HepG2 (cell line): Measurements from ENCODE around the gene IRS4. TPM values are rescaled to one million over a fixed set of nuclear protein-coding genes. Genes with fewer than 3 reads are reported as not detected.
A peak's percentile ranks its signal among the peaks of the same experiment; 100 is the strongest.

ENCODE experiments used
- ATAC-seq: fragments of 200-7000 bp; cut with Tn5 transposase; 3 replicates; pipeline ENCODE4 v1.9.1; 2020; ENCODE audit warnings: mild to moderate bottlenecking, moderate library complexity
- BruUV-seq: library from RNA; stranded (reverse); fragments of 400-500 nt; replicated peaks from 2 replicates; lab custom pipeline; 2021; lab: Mats Ljungman, UMichigan
- CTCF ChIA-PET: fragments of 300-600 bp; formaldehyde crosslinking; extraction: SDS; loops from one replicate; lab custom pipeline; 2021; ENCODE audit warnings: low total read pairs, inconsistent platforms, low intra/inter-chr PET ratio; lab: Yijun Ruan, JAX
- POLR2A ChIA-PET: fragments of 350-600 bp; sonication (Branson Sonifier 250); formaldehyde crosslinking; loops from one replicate; lab custom pipeline; 2020; ENCODE audit warnings: antibody characterized with exemption, inconsistent platforms; lab: Yijun Ruan, JAX
- DNase-seq: peaks from one replicate; pipeline ENCODE4 v3.0.0-alpha.2; 2015; ENCODE audit warnings: low spot score
- FAIRE-seq: peaks from 3 replicates; lab custom pipeline; 2011; peaks lifted over from hg19 to GRCh38; lab: Jason Lieb, UNC
- H2AFZ ChIP-seq: one replicate; pipeline ENCODE4 v1.6.1; 2011; ENCODE audit warnings: low read length, inconsistent platforms
- H3K27ac ChIP-seq: fragments of 300-600 bp; 3 replicates; pipeline ENCODE4 v1.8.0; 2011; ENCODE audit warnings: mixed run types, mild to moderate bottlenecking, mixed read lengths, low read length, inconsistent platforms; ENCODE audit not compliant: insufficient read depth; ENCODE audit errors: extremely low read length
- H3K27me3 ChIP-seq, 2 experiments: fragments of 200-600 bp in 1 of 2; 2 replicates in 1 of 2; 3 replicates in 1 of 2; pipeline versions ENCODE4 v1.6.0 to v1.8.0; 2011; ENCODE audit warnings: low read length in 2 of 2, mild to moderate bottlenecking in 2 of 2, moderate library complexity in 2 of 2, inconsistent platforms in 1 of 2; ENCODE audit not compliant: insufficient read depth in 2 of 2, control insufficient read depth in 1 of 2
- H3K36me3 ChIP-seq, 2 experiments: fragments of 200-600 bp in 1 of 2; replicated peaks in 1 of 2; 2 replicates in 1 of 2; 3 replicates in 1 of 2; pipeline versions ENCODE4 v1.5.1 to v1.8.0; 2011; ENCODE audit warnings: low read length in 2 of 2, inconsistent platforms in 1 of 2; ENCODE audit not compliant: insufficient read depth in 2 of 2, control insufficient read depth in 1 of 2
- H3K4me1 ChIP-seq: 2 replicates; pipeline ENCODE4 v1.5.1; 2012; ENCODE audit warnings: low read length, inconsistent platforms; ENCODE audit not compliant: insufficient read depth
- H3K4me2 ChIP-seq: 2 replicates; pipeline ENCODE4 v1.6.0; 2011; ENCODE audit warnings: low read depth, low read length, inconsistent platforms
- H3K4me3 ChIP-seq, 3 experiments: fragments of 200-600 bp in 1 of 3; sonication (generic), shearing (Covaris generic) in 1 of 3; replicated peaks in 1 of 3; 2 replicates each; pipeline ENCODE4 v1.5.1; 2011 to 2016; ENCODE audit warnings: low read length in 3 of 3, inconsistent platforms in 2 of 3, low read depth in 2 of 3, mild to moderate bottlenecking in 2 of 3, control low read depth in 1 of 3, mixed read lengths in 1 of 3; ENCODE audit not compliant: insufficient read depth in 1 of 3
- H3K79me2 ChIP-seq: one replicate; pipeline ENCODE4 v1.6.1; 2011; ENCODE audit warnings: low read length, inconsistent platforms; ENCODE audit not compliant: insufficient read depth
- H3K9ac ChIP-seq: 2 replicates; pipeline ENCODE4 v1.6.0; 2011; ENCODE audit warnings: mild to moderate bottlenecking, low read depth, low read length, inconsistent platforms; ENCODE audit not compliant: insufficient read depth
- H3K9me3 ChIP-seq: 2 replicates; pipeline ENCODE4 v1.5.1; 2012; ENCODE audit warnings: mild to moderate bottlenecking, low read length
- H4K20me1 ChIP-seq: 2 replicates; pipeline ENCODE4 v1.6.0; 2011; ENCODE audit warnings: inconsistent platforms, mild to moderate bottlenecking, low read length, moderate library complexity; ENCODE audit not compliant: insufficient read depth
- ATF4 ChIP-seq, 2 experiments: fragments of 450-650 bp in 1 of 2; sonication (generic) in 1 of 2; formaldehyde crosslinking; IDR thresholded peaks; 2 replicates each; pipeline versions ENCODE4 v1.5.0 to v1.8.0; 2020 to 2022; ENCODE audit warnings: mild to moderate bottlenecking in 1 of 2, missing genetic modification reagents in 1 of 2
- CENPT ChIP-seq: sonication (generic); formaldehyde crosslinking; IDR thresholded peaks from 2 replicates; pipeline ENCODE4 v1.8.0; 2022; ENCODE audit warnings: low read depth, mild to moderate bottlenecking, moderate library complexity, missing genetic modification reagents
- HNF1A ChIP-seq, 2 experiments: sonication (generic) in 1 of 2; formaldehyde crosslinking in 1 of 2; IDR thresholded peaks; 2 replicates each; pipeline versions ENCODE4 v1.4.0 to v1.6.1; 2016 to 2020; ENCODE audit warnings: borderline replicate concordance in 1 of 2, low read depth in 1 of 2, mild to moderate bottlenecking in 1 of 2, missing genetic modification reagents in 1 of 2
- JARID2 ChIP-seq: sonication (generic); formaldehyde crosslinking; IDR thresholded peaks from 2 replicates; pipeline ENCODE4 v1.8.1; 2023; ENCODE audit warnings: missing genetic modification reagents, inconsistent platforms; ENCODE audit not compliant: insufficient replicate concordance
- KAT8 ChIP-seq: IDR thresholded peaks from 2 replicates; pipeline ENCODE4 v1.6.1; 2016; ENCODE audit warnings: missing genetic modification reagents, missing compliant biosample characterization
- SP4 ChIP-seq: sonication (generic); formaldehyde crosslinking; IDR thresholded peaks from 2 replicates; pipeline ENCODE4 v1.8.1; 2023; ENCODE audit warnings: mild to moderate bottlenecking, missing genetic modification reagents
- ZFP36 ChIP-seq: fragments of 150-350 bp; IDR thresholded peaks from 2 replicates; pipeline ENCODE4 v1.6.1; 2018; ENCODE audit warnings: borderline replicate concordance, low read length, low read depth; ENCODE audit not compliant: partially characterized antibody
- ZFP82 ChIP-seq: sonication (generic); formaldehyde crosslinking; IDR thresholded peaks from 2 replicates; pipeline ENCODE4 v1.5.1; 2020; ENCODE audit warnings: mild to moderate bottlenecking, missing genetic modification reagents, borderline replicate concordance
- ZNF552 ChIP-seq: sonication (generic); formaldehyde crosslinking; IDR thresholded peaks from 2 replicates; pipeline ENCODE4 v1.9.0; 2022; ENCODE audit warnings: missing genetic modification reagents, mild to moderate bottlenecking, borderline replicate concordance
- ZNF768 ChIP-seq: sonication (generic); formaldehyde crosslinking; IDR thresholded peaks from 2 replicates; pipeline ENCODE4 v1.4.0; 2020; ENCODE audit warnings: missing genetic modification reagents
- WGBS: methylation state at CpG from one replicate; pipeline ENCODE4 v1.1.6; 2017; ENCODE audit warnings: low lambda C conversion rate; 5-methylcytosine and 5-hydroxymethylcytosine counted together
- in situ Hi-C: cut with HindIII; loops from 2 replicates; pipeline ENCODE4 v1.10.0; 2017; ENCODE audit warnings: low pct_unique_long_range_greater_than_20kb; ENCODE audit not compliant: extremely low pct_ligation_motif_present
- intact Hi-C: fragments of 100-400 bp; cut with micrococcal nuclease; formaldehyde crosslinking; loops from one replicate; pipeline ENCODE4 v1.10.0; 2022; ENCODE audit not compliant: unreplicated experiment
- polyA plus RNA-seq, 8 experiments: library from polyadenylated mRNA; depleted of rRNA in 3 of 8; stranded (reverse) in 7 of 8; unstranded in 1 of 8; fragments of >200 nt; fragmentation: Illumina TruSeq in 4 of 8; extraction: Trizol in 4 of 8; gene quantifications; 2 replicates each; pipeline versions ENCODE4 v1.2.1 to v1.2.3, GENCODE V29; 2011 to 2016; ENCODE audit warnings: low read depth in 4 of 8, missing spikeins in 1 of 8, mixed read lengths in 1 of 8; ENCODE audit not compliant: insufficient read depth in 1 of 8
- total RNA-seq, 5 experiments: library from RNA; depleted of rRNA; stranded (reverse); fragments of >200 nt; fragmentation: Illumina TruSeq; extraction: Trizol; gene quantifications; 2 replicates each; pipeline ENCODE4 v1.2.3, GENCODE V29; 2016; ENCODE audit warnings: low read depth in 1 of 5
- TF ChIP-seq, protein P1 (sequence below): IDR thresholded peaks from 2 replicates; pipeline ENCODE4 v1.6.1; 2016; ENCODE audit warnings: low read depth, borderline replicate concordance
- TF ChIP-seq, protein P2 (sequence below): sonication (generic); formaldehyde crosslinking; IDR thresholded peaks from 2 replicates; pipeline ENCODE4 v1.8.0; 2022; ENCODE audit warnings: missing genetic modification reagents, mild to moderate bottlenecking, inconsistent platforms, borderline replicate concordance

IRS4 gene
- total and polyA plus RNA-seq, 2 of the 13 experiments (the other 11 are each of a cell fraction or from before 2014, with no cell fraction given): not detected

- ChIA-PET POLR2A (no interaction called here), CTCF (no interaction called here)
- peak overlapping the region; percentile 71; the same call in 1 of the 2 replicates for H3K4me2 ChIP-seq
- H3K79me2 ChIP-seq: no peaks in the 10 kb centered on the region
- H4K20me1 ChIP-seq: no peaks in the 10 kb centered on the region
- H3K4me1 ChIP-seq: no peaks in the 10 kb centered on the region
- no peak for FAIRE-seq
- peak overlapping the region in 2 of 3 experiments; percentile 52 to 57; a peak in 3 of 6 replicates for H3K4me3 ChIP-seq
- no peak overlapping the region for H3K27ac ChIP-seq
- H3K9me3 ChIP-seq: no peaks in the 10 kb centered on the region
- no peak for ATAC-seq
- H3K27me3 ChIP-seq: no peaks in the 10 kb centered on the region; a peak in 1 of 5 replicates
- intact Hi-C loops (no loop called here), in situ Hi-C loops (no loop called here)
- H3K36me3 ChIP-seq: no peaks in the 10 kb centered on the region
- H2AFZ ChIP-seq: no peak overlapping the region
- no peak overlapping the region for H3K9ac ChIP-seq
- no peak for DNase-seq
- BruUV-seq: no TSS peak
- WGBS: 34% methylated on average over 13 of the region's 82 CpGs
- TF ChIP-seq HNF1A (IDR thresholded peaks at IDR 0.05; ENCODE audit: low read depth) (no peak), HNF1A (CRISPR knock-in tag; IDR thresholded peaks at IDR 0.05; ENCODE audit: borderline replicate concordance) (no peak), ZNF552 (CRISPR knock-in tag) (no peak), CENPT (CRISPR knock-in tag) (no peak), KAT8 (CRISPR knock-in tag) (no peak), SP4 (CRISPR knock-in tag) (no peak), ATF4 (CRISPR knock-in tag; IDR thresholded peaks at IDR 0.05) (no peak), JARID2 (CRISPR knock-in tag) (no peak), ZNF768 (CRISPR knock-in tag) (no peak), ZFP82 (CRISPR knock-in tag) (no peak), ZFP36 (no peak)
- TF ChIP-seq, protein P1, sequence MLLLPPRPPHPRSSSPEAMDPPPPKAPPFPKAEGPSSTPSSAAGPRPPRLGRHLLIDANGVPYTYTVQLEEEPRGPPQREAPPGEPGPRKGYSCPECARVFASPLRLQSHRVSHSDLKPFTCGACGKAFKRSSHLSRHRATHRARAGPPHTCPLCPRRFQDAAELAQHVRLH (CRISPR knock-in tag): no peak
- TF ChIP-seq, protein P2, sequence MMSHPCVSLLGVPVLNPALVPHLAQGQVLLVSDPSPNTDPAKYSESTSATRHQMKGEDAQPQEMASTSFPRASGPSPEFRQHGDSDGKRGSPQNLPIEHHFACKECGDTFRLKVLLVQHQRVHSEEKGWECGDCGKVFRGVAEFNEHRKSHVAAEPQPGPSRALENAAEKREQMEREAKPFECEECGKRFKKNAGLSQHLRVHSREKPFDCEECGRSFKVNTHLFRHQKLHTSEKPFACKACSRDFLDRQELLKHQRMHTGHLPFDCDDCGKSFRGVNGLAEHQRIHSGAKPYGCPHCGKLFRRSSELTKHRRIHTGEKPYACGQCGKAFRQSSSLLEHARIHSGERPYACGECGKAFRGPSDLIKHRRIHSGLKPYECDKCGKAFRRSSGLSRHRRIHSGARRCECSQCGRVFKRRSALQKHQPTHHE: no peak
These were observed 469 bp downstream of the IRS4 start for GRCh38 chrX:108735679-108736508.
